DMS 273 treated with DMSO at 0.1 percent for 48 hours (cell line): ENCODE results near the gene BSDC1.

Experiments
- DNase-seq: peaks from one replicate; lab custom pipeline; 2025; lab: John Stamatoyannopoulos, UW

The BSDC1 gene

DNA sequence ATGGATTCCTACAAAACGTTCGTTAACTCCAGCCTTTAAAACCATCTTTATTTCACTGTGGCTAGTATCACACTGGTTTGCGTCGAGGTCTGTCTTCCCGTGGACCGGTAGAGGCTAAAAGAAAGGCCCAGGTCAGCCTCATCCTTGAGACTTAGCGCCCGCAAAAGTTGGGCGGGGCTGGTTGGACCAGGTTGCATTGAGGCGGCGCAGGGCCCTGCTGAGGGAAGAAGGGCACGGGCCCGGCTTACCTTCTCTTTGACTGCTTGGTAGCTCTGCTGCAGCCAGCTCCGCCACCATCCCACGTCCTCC lies 455 bp downstream of the BSDC1 start:
- no peak for DNase-seq

DNA sequence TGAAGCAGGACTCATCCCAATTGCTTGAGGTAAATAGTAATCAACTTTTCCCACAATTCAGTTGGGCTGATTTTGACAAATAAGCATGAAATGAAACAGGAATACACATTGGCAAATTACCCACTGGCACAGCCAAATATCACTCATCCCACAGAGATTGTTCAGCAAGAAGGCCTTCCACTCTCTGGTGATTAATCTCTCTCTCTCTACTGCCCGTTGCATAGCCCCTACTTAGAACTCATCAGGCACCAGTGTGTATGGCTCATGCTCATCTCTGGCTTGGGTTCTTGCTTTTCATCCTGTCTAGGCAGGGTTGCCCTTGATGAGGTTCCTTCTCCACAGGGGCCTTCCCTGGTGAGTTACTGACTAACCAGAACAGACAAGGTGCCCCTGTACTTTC lies 1.1 kb downstream of the BSDC1 start:
- DNase-seq, result no peak

DNA sequence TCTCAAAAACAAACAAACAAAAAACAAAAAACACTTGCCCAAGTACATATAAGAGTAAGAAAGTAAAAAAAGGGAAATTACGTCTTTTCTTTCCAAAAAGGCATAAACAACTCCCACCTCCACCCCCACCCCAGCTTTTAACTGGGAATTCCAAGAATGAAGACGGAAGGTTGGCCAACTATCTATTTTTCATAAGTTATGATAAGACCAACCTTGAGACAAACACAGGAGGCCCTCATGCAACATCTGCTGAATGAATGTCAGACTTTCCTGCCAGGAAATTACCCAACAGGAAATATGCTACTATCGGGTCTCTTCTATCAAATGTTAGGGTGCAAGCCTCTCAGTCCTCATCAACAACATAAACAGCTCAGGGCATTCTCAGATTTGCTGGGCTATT lies 1.9 kb downstream of the BSDC1 start:
- DNase-seq, result no peak

DNA sequence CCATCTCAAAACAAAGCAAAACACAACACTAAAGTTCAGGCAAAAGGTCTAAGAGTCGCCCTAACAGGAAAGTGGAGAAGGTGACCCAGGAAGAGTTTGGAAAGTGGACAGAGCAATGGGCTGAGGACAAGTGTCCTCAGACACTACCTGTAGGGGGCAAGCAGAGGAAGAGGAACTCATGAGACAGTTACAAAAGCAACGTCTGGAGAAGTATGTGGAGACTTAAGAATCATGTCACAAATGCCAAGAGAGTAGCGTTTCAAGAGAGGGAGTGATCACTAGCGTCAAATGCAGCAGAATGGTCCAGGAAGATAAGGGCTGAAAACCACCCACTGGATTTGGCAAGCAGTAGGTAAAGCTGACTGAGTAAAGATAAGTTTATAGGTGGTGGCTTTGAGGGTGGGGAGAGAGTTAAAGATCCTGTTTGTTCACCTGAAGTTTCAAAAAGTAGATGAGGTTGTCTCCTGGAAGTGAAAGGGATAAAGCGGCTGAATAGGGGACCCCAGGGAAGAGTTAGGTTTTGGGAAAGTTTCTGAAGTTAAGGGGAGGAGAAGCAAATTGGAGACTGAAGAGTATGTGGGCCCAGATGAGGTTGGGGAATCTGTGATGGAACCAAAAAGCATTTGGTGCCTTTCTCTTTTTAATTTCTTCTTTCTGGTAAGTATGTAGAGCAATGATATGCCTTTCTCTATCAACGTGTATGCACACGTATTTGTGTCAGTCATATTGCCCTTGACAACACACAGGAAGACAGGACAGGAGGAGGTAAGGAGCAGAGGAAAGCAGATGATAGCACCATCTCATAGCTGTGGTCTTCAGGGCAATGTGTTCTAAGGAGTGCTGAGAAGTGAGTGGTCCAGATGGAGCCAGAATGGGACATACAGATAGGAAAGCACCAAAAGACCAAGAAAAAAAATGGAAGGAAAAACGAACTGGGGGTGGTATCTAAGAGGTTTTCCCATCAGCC lies 3.1 kb downstream of the BSDC1 start:
- no peak for DNase-seq

DNA sequence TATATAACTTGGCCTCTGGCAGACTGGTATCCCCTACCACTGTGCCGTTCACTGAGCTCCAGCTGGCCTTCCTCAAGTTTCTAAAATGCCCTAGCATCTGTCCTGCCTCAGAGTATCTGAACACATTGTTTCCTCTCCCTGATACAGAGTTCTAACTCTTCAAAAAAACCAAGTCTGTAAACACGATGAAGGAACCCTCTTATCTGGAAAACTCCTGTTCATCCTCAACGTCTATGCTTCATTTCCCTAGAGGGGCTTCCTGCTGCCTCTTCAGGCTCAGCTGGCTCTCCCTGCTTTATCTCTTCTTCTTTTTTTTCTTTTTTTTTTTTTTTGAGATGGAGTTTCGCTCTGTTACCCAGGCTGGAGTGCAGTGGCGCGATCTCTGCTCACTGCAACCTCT lies 5.6 kb downstream of the BSDC1 start:
- no peak for DNase-seq

DNA sequence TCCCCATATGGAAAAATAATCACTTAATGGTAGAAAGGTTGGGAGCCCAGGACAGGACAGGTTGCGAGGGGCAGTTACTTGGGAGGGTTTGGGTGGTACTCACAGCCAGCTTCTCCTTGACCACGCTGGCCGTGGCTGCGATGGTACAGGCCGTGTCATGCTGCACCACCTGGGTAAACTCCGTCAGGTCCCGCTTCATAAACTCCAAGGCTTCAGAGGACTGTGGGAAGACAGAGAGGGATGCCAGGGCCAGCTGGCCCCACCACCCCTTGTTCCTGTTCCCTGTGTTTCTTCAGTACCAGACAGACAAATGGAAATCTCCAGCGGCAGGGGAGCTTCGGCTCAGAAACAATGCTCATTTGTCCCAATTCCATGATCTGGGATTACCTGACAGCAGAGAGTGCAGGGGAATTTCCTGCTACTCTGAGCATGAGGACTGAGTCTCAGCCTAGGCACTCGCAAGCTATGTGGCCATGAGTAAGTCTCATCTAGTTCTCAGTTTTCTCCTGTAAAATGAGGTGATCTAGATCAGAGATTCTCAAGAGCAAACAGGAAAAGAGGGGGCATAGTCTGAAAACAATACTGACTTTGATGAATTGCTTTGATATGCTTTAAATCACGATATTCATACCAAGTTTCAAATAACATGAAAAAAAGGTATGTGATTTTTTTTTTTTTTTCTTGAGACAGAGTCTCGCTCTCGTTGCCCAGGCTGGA lies 7.4 kb downstream of the BSDC1 start:
- no peak for DNase-seq

DNA sequence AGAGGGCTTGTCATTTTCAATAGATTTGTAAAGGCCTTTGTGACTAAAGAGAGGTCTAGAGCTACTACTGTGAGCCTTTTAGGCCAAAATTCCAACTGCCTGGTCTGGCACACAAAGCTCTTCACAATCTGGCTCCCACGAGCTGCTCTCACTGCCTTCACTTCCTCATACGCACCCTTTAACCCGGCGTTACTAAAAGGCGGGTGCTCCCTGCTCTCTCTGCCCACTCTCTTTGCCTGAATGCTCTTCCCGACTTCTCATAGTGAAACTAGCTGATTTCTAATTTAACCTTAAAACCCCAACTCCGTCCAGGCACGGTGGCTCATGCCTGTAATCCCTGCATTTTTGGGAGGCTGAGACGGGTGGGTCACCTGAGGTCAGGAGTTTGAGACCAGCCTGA lies 14.2 kb downstream of the BSDC1 start:
- DNase-seq, result no peak

DNA sequence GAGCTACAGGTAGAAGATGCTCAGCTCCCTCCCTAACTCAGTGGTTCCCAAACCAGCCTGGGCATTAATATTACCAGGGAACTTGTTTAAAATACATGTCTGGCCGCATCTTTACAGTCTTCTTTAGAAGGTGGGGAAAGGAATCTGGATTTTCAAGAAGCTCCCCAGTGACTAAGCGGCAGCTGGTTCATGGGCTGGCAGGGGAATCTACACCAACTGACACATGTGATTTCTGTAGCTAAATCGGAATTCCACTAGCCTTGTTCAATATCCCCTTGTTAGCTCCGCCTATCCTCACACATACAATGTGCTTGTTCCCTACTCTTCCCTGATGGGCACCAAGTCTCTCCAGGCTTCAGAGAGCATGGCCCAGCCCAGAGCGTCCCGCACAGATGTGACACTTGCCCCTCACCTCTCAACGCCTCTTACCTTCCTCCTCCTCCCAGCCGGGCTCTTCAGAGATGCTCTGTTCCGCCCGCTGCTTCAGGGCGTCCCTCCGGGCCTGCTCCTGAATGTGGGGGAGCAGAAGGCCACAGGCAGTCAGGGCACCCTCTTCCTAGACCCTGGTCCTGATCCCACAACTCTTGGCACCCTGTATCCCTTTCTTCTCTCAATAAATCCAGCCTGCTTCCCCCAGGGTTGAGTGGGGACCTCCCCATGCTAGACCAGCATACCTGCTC lies 16.6 kb downstream of the BSDC1 start:
- no peak for DNase-seq

DNA sequence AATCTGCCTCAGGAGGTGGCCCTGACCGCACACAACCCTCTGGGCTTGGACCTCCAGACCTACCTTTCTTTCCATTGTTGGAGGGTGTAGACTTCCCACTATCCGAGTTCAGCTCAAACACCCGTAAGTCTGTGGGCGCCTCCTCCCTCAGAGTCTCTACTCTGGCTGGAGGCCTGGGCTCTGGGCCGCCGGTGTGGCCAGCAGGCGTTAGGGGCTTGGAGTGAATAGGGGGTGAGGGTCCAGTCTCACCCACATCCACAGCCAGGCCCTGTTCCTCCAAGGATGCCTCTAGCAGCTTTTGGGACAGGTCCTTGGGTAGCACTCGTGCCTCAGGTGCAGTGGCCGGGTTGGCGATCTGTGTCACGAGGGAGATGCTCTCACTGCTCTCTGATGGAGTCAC lies 18.0 kb downstream of the BSDC1 start:
- DNase-seq, result no peak

DNA sequence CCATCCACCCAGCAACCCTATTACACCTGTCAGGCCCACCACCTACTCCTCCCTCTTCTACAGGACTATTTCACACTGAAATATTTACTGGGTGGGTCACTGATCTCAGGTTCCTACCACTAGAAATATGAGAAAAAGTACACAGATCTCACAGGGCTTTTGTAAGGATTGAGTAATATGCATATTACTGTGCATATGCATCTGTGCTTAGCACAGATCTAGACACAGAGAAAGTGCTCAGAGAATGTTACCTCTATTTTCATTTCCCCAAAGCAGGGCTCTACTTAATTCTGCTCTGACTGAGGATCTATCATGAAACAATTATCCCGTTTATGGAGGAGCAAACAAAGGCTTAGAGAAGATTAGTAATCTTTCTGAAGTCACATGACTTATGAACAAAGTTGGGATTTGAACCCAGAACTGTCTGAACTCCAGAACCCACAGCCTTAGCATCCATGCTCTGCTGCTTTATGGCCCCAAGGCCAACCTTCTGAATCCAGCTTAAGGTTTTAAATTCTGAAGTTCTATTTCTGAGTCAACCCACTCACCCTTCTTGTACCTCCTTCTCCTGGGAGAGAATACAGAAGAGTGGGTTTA lies 20.1 kb downstream of the BSDC1 start:
- no peak for DNase-seq

DNA sequence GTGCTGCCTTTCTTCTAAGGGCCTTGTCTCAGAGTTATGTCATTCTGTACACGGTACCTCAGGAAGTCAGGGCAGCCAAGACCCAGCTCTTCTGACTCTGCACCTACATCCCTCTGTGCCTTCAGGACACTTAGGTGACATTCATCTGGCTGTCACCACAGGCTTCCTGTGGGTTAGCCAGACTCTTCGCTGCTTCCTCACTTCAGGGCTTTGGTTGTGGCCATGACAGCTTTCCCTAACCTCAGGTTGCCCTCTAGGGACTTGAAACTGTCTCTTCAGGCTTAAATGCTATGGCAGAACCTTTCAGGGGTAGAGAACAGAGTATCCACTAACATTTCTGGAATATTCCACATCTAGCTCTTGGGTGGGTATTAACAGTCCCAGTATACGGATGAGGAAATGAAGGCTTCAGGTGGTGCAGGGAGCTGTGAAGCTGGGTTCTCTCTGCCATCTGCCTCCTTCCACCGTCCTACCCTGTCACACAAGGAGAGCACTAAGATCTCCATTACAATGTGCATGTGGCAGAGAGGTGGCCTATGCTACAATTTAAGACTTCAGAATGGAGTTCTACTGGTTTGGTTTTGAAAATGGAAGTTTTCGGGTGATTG lies 22.0 kb downstream of the BSDC1 start:
- no peak for DNase-seq

DNA sequence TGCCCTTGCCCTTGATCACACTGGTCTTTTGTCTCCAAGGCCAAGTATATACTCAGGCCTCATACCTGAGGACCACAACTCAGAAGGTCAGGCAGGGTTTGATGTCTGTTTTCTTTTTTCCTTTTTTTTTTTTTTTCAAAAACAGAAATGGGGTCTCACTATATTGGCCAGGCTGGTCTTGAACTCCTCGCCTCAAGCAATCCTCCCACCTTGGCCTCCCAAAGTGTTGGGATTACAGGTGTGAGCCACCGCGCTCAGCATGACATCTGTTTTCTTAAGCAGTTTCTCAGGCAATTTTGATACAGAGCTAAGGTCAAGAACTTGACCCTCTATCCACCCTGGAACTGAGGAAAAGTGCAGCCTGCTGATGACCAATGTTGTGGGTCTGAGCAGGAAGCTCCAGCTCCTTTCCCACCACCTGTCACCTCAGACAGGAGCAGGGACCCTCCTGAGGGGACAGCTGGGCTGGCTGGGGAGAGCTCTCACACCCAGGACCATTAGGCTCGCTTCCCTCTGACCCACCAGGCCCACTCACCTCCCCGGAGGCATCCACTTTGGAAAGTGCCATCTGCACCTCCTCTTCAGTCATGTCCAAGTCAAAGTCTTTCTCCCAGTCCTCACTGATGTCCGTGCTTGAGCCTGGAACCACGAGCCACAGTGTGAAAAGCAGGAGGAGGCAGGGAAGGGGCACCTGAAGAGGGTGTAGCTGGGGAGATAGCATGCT lies 26.2 kb downstream of the BSDC1 start:
- DNase-seq, result no peak

DNA sequence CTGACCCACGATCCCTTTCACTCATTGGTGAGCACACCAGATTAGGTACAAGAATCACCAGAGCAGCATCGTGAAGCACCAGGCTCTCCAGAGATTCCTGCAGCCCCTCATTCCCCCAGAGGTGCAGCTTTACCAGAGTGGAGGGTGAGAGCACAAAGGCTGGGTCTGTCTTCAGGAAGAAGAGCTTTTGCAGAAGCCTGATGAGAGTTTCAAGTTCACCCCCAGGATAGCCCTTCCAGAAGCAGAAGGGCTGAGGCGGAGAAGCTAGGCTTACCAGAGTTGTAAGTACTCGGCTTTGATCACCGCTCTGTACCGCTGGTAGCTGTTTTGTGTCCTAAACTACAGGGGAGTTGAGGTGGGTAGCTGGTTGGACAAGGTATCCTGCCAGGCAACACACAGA lies 28.8 kb downstream of the BSDC1 start:
- no peak for DNase-seq

DNA sequence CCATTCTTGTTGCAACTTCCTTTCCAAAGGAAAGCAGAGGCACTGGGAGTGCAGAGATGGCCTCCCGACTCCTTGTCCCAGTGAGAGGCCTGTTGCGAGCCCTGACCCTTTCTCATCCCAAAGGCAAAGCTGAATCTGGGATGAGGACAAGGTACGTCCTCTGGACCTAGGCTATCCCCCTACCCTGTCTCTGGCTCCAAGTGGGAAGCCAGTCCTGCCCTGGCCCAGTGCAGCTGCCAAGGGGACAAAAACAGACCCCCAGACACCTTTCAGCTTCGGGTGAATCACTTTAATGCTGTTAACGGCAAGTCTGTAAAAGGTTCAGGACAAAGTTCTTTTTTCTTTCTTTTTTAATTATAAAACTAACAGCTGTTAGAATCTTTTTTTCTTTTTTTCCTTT lies 29.4 kb downstream of the BSDC1 start:
- no peak for DNase-seq

DNA sequence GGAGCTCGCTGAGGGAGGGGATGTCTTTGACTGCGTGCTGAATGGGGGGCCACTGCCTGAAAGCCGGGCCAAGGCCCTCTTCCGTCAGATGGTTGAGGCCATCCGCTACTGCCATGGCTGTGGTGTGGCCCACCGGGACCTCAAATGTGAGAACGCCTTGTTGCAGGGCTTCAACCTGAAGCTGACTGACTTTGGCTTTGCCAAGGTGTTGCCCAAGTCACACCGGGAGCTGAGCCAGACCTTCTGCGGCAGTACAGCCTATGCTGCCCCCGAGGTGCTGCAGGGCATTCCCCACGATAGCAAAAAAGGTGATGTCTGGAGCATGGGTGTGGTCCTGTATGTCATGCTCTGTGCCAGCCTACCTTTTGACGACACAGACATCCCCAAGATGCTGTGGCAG lies 30.5 kb downstream of the BSDC1 start:
- DNase-seq, result no peak

DNA sequence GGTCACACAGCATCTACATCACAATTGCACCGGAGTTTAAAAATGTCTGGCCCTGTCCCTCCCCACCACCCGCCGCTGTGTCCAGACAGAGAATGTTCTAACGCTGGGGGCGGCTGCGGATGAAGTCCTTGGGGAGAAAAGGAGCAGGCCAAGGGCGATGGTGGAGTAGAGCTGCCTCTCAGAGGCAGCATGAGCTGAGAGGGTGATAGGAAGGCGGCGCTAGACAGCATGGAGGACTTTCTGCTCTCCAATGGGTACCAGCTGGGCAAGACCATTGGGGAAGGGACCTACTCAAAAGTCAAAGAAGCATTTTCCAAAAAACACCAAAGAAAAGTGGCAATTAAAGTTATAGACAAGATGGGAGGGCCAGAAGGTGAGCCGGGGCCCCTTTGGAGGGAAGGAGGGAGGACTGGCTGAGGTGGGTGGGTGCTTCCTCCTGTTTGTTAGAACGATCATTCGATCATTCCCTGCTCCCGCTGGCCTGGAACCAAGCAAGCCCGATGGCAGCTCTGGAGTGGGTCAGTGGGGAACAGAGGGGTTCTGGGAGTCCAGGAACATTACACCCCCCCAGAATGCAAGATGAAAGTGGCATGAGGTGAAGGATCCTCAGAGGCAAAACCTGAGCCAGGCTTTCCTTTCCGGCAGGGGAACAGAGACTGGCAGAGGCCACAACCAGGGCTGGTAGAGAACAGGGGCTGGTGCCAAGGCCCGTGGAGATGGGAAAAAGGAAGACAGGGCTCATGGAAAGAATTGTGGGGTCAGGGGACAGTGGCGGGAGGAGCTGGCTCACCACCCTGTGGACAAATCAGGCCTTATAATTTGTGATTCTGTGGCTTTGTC lies 31.5 kb downstream of the BSDC1 start, which contains the start of the genes FAM229A and TSSK3:
TSS of gene FAM229A (minus strand) at position 12 of the 840 bp plus-strand sequence. CDS start 394 bp downstream, outside the sequence.
TSS of gene TSSK3 (plus strand) at position 66 of the 840 bp plus-strand sequence. CDS start at position 229, 163 bp downstream.
- DNase-seq, result no peak

DNA sequence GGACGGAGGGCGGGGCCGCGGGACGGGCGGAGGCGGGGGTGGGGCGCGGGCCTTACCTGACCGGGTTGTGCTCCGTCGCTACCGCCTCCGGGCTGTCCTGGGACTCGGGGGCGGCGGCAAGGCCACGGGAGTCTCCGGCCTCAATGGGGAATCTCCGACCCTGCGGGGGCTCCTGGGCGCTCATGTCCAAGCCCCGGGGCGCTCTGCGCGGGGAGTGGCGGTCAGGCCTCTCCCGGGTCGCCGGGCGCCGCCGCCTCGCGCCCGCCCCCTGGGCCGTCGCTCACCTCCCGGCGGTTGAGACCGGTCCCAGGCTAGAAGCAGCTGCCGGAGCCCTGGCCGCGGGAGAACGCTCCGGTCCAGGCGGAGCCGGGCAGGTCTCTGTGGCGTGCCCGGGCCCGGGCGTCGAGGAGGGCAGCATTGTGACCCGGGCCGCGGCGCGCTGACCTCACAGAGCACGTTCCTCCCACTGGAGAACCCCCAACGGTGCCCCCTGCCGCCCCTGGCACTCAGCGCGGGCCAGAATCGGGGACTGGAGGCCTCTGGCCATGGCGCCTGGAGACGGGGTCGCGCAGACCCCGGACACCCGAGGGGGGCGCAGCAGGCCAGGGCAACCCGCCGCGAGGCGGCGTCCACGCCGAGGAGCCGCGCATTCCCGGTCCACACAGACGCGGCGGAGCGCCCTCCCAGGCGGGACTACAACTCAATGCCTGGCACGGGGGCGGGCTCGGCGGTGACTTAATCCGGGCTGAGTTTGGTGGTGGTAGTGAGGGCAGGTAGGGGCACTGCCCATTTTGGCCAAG lies 32.4 kb downstream of the BSDC1 start:
- DNase-seq, result no peak

DNA sequence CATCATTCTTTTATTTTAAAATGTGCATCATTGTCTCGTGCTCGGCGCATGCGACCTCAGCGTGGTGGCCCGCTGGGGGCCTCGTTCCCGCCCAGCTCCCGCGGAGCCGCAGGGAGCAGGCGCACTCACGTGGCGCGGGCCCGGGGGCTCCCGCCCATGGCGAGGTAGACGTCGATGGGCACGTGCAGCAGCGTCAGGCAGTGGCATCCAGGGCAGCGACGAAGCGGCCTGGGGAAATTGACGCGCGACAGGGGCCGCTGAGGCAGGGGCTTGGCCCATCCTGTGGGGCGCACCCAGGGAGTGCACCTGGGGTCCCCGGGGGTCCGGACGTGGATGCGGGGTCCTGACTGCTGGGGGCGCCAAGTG lies 33.0 kb downstream of the BSDC1 start:
- no peak for DNase-seq

DNA sequence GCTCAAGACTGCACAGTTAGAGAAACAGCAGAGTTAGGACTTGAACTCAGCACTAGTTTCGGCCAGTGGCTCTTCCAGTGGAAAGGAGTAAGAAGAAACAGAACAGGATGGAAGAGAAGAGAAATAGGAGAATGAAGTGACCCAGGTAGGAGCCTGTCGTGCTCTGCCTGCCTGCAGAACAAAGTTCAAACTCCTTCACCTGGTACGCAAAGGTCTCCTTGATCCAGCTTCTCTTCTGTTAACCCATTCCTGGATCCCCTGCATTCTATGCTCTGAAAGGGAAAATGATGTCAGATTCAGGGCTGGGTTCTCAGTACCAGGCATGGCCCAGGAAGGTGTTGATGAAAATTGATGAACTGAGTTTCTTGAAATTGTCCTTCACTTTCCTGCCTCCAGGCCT lies 35.8 kb downstream of the BSDC1 start:
- DNase-seq, result no peak

DNA sequence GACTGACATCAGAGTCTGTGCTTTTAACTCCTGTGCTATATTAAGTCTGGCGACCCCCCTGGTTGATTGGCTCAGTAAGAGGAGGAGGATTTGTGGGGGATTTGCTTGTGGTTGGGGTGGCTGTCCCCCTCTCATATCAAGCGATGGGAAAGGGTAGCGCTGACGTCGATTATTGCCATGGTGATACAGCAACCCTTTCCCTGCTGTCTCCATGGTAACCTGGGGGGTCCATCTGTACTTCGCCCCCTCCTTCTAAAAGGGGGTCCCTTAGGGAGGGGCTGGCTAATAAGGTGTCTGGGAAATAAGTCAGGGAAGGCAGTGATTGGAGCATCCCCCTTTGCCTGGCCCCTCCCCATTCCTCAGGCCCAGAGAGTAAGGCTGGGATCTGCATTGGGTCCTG lies 36.6 kb downstream of the BSDC1 start:
- no peak for DNase-seq
